GM19099 (cell line): ENCODE measurements around the gene RPTN.

Source experiments
- POLR2A ChIP-seq: IDR thresholded peaks from 3 replicates; pipeline ENCODE4 v1.6.1; 2011; ENCODE audit warnings: low read depth; ENCODE audit not compliant: insufficient read length; ENCODE audit errors: extremely low read depth

Gene RPTN

DNA sequence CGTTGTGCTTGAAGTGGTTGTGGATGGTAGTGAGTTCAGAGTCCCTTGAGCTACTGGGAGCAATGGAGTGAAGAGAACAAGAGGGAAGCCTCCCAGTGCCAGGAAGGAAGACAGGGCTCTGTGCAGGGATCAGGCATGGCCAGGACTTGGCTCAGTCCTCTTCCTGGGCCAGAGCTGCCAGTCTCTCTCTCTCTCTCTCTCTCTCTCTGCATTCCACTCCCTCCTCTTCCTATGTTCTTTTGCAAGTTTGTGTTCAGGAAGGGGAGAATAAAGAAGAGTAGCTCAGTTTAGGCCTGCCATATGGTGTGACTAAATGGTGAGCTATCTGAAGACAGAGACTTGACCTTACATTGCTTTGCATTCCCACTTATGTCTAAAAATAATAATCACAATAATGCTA is 20.5 kb upstream of the RPTN start:
- no peak for TF ChIP-seq POLR2A

DNA sequence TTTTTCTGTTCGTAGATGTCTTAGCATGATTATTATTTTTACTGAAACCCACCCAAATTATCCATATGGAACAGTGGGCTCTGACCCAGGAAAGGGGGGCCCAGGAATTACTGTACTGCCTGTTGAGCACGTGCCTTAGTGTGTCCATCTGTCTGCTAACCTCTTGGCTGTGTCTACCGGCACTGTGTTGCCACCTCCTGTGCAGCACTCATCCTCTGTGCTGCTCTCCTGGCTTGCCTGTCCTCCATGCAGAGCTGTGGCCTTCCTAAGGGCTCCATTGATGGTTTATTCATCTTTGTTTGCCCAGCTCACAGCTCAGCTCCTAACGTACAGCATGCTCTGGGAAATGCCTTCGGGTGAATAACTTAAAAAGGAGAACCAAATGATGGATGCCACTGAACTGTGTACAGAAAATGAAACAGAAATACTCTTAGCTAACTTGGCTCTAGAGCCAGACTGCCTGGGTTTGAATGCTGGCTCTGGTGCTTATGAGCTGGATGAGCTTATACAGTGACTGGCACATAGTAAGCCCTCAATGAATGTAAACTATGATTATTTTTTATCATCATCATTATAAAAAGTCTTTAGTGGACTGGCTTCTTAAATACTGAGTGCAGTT is 11.4 kb upstream of the RPTN start:
- TF ChIP-seq POLR2A: no peak

DNA sequence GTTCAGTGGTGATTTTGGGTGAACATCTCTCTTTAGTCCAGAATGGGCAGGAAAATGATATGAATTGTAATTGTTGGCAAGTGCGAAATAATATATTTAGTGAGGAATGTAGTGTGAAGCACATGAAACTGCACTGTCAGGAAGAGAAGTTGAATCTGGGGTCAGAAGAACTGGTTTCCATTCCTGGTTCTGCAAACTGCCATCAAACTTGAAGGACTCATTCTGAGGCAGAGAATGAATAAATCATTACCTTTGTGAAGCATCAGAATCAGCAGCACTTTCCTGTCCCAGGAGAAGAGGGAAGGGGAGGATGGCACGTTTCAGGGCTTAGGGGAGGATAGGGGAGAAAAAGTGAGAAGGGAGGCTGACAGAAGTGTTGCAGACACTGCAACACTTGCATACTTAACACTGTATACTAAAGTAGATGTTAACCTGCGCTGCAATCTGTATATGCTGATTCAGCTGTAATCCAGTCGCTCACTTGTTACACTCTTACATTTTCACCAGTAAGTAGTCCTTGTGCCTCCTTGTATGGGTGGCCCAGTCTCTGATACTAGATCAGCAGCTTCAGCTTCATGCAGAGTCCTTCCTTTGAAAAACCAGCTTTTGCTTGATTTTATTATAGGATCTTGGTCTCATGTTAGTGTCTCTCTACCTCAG is 10.5 kb upstream of the RPTN start:
- TF ChIP-seq POLR2A: no peak

DNA sequence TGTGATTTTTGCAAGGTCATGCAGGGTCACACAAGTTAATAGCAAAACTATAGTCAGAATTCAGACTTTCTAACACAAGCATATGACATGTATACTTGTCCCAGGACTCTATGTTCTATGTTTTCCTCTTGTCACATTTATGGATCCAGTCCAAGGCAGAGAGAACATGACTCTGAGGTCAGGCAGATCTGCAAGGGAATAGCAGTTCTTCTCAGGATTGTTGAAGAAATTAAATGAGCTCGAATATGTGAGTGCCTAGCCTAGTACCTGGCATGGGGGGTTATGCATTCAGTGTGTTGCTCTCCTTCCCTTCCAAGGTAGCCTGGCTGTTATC is 9.5 kb upstream of the RPTN start:
- no peak for TF ChIP-seq POLR2A

DNA sequence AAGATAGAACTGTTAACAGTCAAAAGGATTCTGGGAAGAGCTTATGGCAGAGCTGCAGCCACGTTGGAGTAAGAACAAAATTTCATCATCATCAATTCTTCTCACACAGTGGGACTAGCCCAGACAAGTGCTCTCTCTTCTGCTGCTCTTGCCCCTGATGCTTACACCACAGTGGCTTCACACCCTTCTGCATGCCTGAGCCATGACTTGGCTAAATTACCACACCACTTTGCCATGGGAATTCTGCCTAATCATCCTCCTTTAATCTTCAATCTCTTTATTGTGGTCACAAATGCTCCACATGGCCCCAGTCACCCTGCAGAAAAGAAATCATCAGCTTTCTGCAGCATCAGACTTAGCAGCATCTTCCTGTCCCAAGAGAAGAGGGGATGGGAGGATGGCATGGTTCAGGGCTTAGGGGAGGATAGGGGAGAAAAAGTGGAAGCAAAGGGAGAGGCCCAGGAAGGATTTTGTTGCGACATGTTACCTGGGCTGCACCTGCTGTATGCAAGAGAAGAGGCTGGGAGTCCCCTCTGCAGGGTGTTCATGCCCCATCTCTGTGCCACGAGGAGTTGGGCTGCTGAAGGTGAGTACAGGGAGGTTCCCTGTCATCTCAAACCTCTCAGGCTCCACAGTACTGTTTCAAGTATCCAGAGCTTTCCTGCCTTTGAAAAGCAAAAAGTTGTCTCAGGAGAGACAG is 9.0 kb upstream of the RPTN start:
- no peak for TF ChIP-seq POLR2A

DNA sequence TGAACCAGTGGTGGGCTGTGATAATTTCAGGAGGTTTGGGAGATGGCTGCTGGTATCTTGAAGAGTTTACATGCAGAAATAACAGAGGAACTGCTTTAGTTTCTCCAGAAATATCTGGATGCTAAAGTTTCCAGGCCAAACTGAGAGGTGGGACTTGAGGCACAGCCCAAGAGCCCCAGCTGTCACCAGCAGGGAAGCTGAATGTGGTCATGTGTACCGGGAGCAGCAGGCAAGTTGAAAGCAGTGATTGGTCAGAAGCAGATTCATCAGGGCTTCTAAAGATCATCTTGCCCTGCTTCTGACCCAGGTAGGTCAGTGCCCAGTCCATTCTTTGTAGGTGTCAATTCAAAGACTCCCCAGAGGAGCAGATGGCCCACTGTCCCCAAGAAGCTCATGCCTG is 7.9 kb upstream of the RPTN start:
- no peak for TF ChIP-seq POLR2A

DNA sequence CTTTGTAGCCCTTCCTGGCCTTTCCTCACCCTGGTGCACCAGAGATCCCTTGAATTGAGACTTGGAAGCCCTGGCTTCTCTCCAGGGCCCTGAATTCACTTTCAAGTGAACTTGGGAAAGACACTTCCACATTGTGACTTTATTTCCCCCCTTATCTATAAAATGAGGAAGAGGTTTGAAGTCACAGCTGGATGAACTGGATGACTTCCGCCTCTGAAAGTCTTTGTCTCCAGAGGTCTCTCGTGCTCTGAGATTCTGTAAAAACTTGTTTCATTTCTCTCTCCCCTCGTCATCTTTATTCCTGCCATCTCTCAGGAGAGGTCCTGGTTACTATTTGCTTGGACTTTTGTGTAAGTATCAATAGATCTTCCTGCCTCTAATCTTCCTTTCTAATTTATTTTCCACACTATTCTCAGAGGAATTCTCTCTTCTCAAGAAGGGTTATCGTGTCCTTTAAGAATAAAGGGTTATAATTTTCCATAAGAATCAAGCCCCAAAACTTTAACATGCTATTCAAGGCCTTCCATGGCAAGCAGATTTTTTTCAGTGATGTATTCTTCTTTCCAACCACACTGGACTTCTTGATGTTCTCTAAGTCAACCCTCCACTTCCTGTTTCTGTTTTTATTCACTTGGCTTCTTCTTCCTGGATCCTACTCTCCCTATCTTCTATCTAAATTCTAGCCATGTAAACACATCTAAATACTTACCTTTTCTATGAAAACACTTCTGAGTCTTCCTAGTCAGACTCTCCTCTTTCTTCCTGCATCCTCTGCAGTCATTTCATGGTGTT is 6.5 kb upstream of the RPTN start:
- TF ChIP-seq POLR2A: no peak

DNA sequence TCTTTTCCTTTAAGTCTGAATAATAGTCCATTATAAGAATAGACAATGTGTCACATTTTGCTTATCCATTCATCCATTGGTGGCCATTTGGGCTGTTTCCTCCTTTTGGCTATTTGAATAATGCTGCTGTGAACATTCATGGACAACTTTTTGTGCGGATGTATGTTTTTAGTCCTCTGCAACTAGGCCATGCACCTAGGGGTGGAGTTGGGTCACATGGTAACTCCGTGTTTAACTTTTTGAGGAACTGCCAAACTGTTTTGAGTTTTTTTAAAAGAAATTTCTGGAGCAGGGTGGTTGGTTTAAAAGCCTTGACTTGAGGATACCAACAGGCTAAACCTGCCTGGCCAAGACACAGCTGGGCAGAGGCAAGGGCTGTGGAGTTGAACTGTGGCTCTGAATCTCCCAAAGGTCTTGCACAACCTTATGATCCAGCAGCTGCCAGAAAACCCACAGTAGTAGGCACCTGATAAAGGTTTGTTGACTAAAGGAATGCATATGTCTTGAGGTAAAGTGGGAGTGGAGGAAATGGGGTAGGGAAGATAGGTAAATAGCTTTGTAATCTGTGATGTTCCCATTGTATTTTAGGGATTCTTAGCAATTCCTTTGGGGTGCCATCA is 5.6 kb upstream of the RPTN start:
- no peak for TF ChIP-seq POLR2A

DNA sequence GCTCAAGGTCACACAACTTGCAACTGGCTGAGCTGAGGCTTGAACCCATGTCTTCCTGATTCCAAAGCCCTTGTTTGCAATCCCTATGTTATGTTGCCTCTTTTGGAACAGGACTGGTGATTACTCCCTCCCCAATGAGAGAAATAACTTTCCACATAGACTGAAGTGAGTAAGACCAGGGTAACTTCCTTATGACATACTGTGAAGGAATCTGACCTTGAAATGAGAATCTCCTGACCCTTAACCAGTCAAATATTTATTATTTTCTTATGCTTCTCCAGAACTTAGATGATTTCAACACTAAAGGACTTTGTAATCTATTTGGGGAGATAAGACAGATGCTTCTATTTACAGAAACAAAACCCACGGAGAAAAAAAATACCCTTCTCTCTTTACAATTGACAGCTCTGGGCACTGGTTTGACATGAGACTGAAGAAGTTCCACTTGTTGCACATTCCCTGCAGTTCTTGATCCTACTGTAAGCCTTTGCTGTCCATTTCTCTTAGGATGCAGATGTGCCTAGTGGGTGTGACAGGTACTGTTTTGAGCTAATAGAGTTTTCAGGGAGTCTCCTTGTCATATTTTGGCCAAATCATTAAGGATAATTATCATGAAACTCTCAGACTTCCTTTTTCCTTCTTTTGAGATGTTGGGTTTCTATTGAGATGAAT is 3.9 kb upstream of the RPTN start:
- TF ChIP-seq POLR2A: no peak

DNA sequence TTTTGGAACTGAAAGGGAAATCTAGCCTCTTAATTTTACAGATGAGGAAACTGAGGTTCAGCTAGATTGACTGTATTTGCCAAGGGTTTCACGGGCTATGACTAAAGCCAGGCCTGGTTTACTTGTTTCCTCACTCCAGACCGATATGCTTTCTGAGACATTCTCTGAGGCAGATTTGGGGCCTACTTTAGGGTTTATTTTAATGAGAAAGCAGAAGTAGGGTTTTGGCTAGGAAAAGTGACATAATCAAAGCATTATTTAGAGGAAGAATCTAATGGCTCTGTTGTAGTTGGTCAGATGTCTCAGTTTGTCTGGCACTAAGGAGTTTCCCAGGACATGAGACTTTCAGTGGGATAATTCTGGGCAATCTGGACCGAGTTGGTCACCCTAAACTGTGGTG is 1.5 kb upstream of the RPTN start:
- TF ChIP-seq POLR2A: no peak

DNA sequence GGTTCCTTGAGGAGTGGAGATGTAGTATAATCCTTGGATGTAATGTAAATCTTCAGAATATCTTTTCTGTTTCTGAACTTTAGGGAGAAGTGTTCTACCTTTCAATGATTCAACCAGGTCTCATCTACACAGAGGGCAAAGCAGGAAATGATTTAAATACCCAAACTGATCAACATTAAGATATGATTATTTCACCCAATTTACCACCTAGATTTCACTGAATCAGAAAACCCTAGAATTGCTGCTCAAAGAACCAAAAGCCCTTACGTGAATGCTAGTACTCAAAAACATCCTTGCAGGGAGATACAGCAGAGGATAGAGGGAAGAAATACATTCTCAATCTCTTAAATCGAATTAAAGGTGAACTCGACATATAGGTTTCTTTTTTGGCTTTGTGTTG is 5.0 kb downstream of the RPTN start:
- TF ChIP-seq POLR2A: no peak

DNA sequence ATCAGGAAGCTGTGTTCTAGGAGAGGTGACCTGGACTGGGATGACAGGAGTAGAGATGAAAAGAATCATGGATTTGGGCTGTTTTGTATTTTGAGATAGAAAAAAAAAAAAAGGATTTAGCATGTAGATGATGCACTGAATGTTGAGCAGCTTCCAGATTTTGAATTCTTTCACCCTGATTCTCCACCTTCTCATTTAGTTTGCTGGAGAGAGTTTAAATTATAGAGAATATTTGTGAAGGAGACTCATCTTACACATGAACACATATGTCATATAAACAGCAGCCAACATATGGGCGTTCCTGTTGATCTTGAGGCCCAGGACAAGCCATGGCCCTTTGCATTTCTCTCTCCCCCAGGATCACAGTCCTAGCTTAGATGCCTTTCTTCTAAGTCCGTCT is 7.4 kb downstream of the RPTN start:
- no peak for TF ChIP-seq POLR2A

DNA sequence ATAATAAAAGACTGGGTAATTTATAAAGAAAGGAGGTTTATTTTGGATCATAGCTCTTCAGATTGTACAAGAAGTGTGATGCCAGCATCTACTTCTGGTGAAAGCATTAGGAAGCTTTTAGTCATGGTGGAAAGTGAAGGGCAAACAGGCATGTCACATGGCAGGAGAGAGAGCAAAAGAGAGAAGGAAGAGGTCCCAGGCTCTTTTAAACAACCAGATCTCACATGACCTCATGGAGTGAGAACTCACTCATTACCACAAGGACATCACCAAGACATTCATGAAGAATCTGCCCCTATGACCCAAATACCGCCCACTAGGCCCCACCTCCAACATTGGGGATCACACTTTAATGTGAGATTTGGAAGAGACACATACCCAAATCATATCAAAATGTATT is 10.0 kb downstream of the RPTN start:
- TF ChIP-seq POLR2A: no peak

DNA sequence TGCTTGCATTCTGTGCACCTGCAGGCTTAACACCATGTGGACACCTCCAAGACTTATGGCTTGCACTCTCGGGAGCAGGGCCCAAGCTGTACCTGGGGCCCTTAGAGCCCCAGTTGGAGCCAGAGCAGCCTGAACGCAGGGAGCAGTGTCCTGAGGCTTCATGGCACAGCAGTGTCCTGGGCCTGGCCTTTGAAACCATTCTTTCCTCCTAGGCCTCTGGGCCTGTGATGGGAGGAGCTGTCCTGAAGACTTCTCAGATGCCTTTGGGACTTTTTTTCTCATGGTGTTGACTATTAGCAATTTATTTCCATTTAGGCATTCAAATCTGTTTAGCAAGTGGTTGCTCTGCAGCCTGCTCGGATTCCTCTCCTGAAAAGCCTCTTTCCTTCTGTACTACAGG is 11.0 kb downstream of the RPTN start:
- no peak for TF ChIP-seq POLR2A

DNA sequence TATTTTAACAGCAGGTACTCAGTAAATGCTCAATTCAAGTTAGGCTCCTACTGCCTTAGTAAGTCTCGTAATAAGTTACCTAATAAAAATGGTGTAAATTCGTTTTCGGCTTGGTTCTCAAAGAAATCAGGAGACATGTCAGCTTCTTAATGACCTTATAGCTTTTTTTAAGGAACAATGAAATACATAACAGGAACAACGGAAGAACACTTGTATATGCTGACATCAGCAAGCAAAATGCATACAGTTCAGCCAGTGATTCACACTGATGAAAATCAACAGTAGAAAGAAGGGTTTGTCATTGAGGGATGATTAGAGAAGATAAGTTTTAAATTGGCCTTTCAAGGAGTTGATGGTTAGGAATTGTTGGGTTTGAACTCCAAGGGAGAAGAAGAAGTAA is 13.3 kb downstream of the RPTN start:
- TF ChIP-seq POLR2A: no peak
